Ectodermal cell (in vitro differentiated cells): ENCODE measurements around the gene SLC9A9.
"Not testable (repeated sequence)": the region's sequence is repeated elsewhere in the genome, so short reads cannot be mapped to it uniquely, and the experiment has no call there.

ENCODE experiments used
- H3K27ac ChIP-seq: 2 replicates; pipeline ENCODE4 v1.7.0; 2013; ENCODE audit warnings: mild to moderate bottlenecking, low read depth, low read length; ENCODE audit not compliant: insufficient read depth, poor library complexity, severe bottlenecking
- H3K27me3 ChIP-seq: 2 replicates; pipeline ENCODE4 v1.7.0; 2013; ENCODE audit warnings: mild to moderate bottlenecking, low read length; ENCODE audit not compliant: insufficient read depth, control insufficient read depth, poor library complexity, severe bottlenecking
- H3K36me3 ChIP-seq: one replicate; pipeline ENCODE4 v1.7.0; 2013; ENCODE audit warnings: low read length; ENCODE audit not compliant: control insufficient read depth, insufficient read depth
- H3K4me1 ChIP-seq: one replicate; pipeline ENCODE4 v1.7.0; 2013; ENCODE audit warnings: low read length; ENCODE audit not compliant: control insufficient read depth, insufficient read depth
- H3K4me3 ChIP-seq: 2 replicates; pipeline ENCODE4 v1.7.0; 2013; ENCODE audit warnings: low read depth, low read length, control low read depth; ENCODE audit not compliant: insufficient read depth
- H3K9me3 ChIP-seq: 2 replicates; pipeline ENCODE4 v1.7.0; 2013; ENCODE audit warnings: mild to moderate bottlenecking, low read length, moderate library complexity; ENCODE audit not compliant: control insufficient read depth
- WGBS, 2 experiments: methylation state at CpG; one replicate each; pipeline ENCODE4 v1.1.7; 2013; ENCODE audit warnings: missing lambda C conversion rate in 2 of 2; 5-methylcytosine and 5-hydroxymethylcytosine counted together

SLC9A9 gene

GRCh38 chr3:143811602-143812001, 36.7 kb downstream of the SLC9A9 start:
- H3K9me3 ChIP-seq, result no peaks in the 10 kb centered on the region
- H3K36me3 ChIP-seq, result no peaks in the 10 kb centered on the region
- no peak overlapping the region for H3K27ac ChIP-seq
- WGBS, 2 experiments, result 94% methylated on average over 8 of the region's 8 CpGs
- H3K4me3 ChIP-seq, result no peak overlapping the region
- H3K4me1 ChIP-seq, result no peaks in the 10 kb centered on the region
- H3K27me3 ChIP-seq, result no peaks in the 10 kb centered on the region

GRCh38 chr3:143810953-143811265, 37.4 kb downstream of the SLC9A9 start:
- no peaks in the 10 kb centered on the region for H3K4me1 ChIP-seq
- H3K27me3 ChIP-seq, result no peaks in the 10 kb centered on the region
- H3K27ac ChIP-seq, result no peak overlapping the region
- WGBS, 2 experiments, result 95 to 100% methylated on average over 1 of the region's 2 CpGs
- no peak overlapping the region for H3K4me3 ChIP-seq
- H3K9me3 ChIP-seq, result no peaks in the 10 kb centered on the region
- no peaks in the 10 kb centered on the region for H3K36me3 ChIP-seq

- H3K4me1 ChIP-seq, result no peaks in the 10 kb centered on the region
- WGBS, 2 experiments, result 97% methylated on average over 2 of the region's 2 CpGs
These were observed 37.9 kb downstream of the SLC9A9 start for GRCh38 chr3:143810166-143810952.

GRCh38 chr3:143809121-143809621, 39.1 kb downstream of the SLC9A9 start:
- Histone ChIP-seq H3K9me3 (no peaks in the 10 kb centered on the region), H3K36me3 (no peaks in the 10 kb centered on the region), H3K4me1 (no peaks in the 10 kb centered on the region), H3K27ac (no peak overlapping the region), H3K27me3 (no peaks in the 10 kb centered on the region), H3K4me3 (no peak overlapping the region)
- 91 to 92% methylated on average over 3 of the region's 3 CpGs for WGBS, 2 experiments

More at GRCh38 chr3:143810166-143810952, 37.9 kb downstream of the SLC9A9 start:
- no peak overlapping the region for H3K4me3 ChIP-seq
- H3K27ac ChIP-seq, result no peak overlapping the region
- H3K27me3 ChIP-seq, result no peaks in the 10 kb centered on the region
- H3K9me3 ChIP-seq, result no peaks in the 10 kb centered on the region
- no peaks in the 10 kb centered on the region for H3K36me3 ChIP-seq

GRCh38 chr3:143808030-143808429, 40.2 kb downstream of the SLC9A9 start:
- Histone ChIP-seq H3K9me3 (no peaks in the 10 kb centered on the region), H3K27me3 (no peaks in the 10 kb centered on the region), H3K4me3 (no peak overlapping the region), H3K4me1 (no peaks in the 10 kb centered on the region), H3K27ac (no peak overlapping the region), H3K36me3 (no peaks in the 10 kb centered on the region)
- whole genome bisulfite sequencing, 2 experiments, result 89% methylated on average over 1 to 2 of the region's 2 CpGs

GRCh38 chr3:143806038-143806437, 42.2 kb downstream of the SLC9A9 start:
- Histone ChIP-seq H3K9me3 (no peaks in the 10 kb centered on the region), H3K27me3 (no peaks in the 10 kb centered on the region), H3K36me3 (no peaks in the 10 kb centered on the region), H3K4me3 (no peak overlapping the region), H3K27ac (no peak overlapping the region), H3K4me1 (no peaks in the 10 kb centered on the region)
- WGBS, 2 experiments, result 80 to 90% methylated on average over 3 to 4 of the region's 4 CpGs

- not testable (repeated sequence) for H3K4me3 ChIP-seq, H3K36me3 ChIP-seq, H3K27me3 ChIP-seq, H3K9me3 ChIP-seq, H3K27ac ChIP-seq, H3K4me1 ChIP-seq
- WGBS, 2 experiments, result 80 to 82% methylated on average over 7 of the region's 7 CpGs
These were observed 42.8 kb downstream of the SLC9A9 start for GRCh38 chr3:143805476-143805875.

- 90 to 96% methylated on average over 5 of the region's 5 CpGs for WGBS, 2 experiments
- not testable (repeated sequence) for H3K36me3 ChIP-seq, H3K27ac ChIP-seq, H3K4me1 ChIP-seq, H3K27me3 ChIP-seq, H3K4me3 ChIP-seq, H3K9me3 ChIP-seq
These were observed 47.2 kb downstream of the SLC9A9 start for GRCh38 chr3:143801046-143801445.

GRCh38 chr3:143798151-143798550, 50.1 kb downstream of the SLC9A9 start:
- not testable (repeated sequence) for H3K9me3 ChIP-seq, H3K27me3 ChIP-seq, H3K27ac ChIP-seq, H3K4me1 ChIP-seq, H3K4me3 ChIP-seq, H3K36me3 ChIP-seq
- 93 to 94% methylated on average over 7 of the region's 7 CpGs for whole genome bisulfite sequencing, 2 experiments

- no peaks in the 10 kb centered on the region for H3K4me1 ChIP-seq
- H3K9me3 ChIP-seq, result no peaks in the 10 kb centered on the region
- WGBS, 2 experiments, result 57 to 61% methylated on average over 2 of the region's 2 CpGs
- H3K4me3 ChIP-seq, result no peak overlapping the region
- no peaks in the 10 kb centered on the region for H3K36me3 ChIP-seq
- no peak overlapping the region for H3K27ac ChIP-seq
- no peaks in the 10 kb centered on the region for H3K27me3 ChIP-seq
These were observed 52.4 kb downstream of the SLC9A9 start for GRCh38 chr3:143795874-143796273.
